HG03575 (cell line): ENCODE measurements around the gene CNPY4.
"Not testable (repeated sequence)": the region's sequence is repeated elsewhere in the genome, so short reads cannot be mapped to it uniquely, and the experiment has no call there.

Experiments
- ATAC-seq: cut with Tn5 transposase; IDR thresholded peaks from one replicate; pipeline ENCODE4 v1.9.1; 2021; ENCODE audit not compliant: unreplicated experiment, insufficient number of reproducible peaks, low FRiP score; ENCODE audit errors: extremely low read depth

Gene CNPY4

DNA sequence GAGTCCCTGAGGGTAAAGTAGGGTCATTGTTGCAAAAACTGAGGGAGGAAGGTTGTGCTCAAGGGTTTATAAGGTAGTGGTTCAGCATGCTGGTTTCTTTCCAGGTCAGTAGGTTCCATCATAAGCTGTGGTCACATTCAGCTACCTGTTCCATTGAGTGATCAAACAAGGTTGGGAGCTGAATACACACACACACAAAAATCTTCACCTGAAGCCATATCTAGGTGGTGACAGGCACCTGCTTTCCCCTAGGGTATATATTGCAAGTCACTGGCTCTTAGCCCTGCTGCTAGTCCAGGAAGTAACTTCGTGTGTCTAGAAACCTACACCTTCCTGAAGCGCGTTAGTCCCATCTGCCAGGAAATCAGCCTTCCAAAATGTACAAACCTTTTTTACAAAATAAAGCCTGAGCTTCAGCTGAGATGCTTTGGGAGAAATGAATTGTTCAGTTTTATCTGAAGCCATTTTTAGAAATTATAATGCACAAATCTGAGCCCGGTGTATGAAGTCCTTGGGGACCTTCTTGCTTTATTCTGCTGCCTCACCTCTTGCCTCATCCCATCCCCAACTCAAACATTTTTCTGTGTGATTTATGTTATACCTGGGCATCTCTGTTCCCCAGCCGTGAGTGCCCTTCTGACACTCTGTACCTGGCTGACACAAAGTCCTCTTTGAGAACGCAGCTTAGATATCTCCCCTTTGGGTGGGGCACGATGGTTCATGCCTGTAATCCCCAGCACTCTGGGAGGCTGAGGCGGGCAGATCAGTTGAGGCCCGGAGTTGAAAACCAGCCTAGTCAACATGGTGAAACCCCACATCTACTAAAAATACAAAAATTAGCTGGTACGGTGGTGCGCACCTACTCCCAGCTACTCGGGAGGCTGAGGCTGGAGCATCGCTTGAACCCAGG, 18.7 kb downstream of the CNPY4 start:
- ATAC-seq, result no peak

DNA sequence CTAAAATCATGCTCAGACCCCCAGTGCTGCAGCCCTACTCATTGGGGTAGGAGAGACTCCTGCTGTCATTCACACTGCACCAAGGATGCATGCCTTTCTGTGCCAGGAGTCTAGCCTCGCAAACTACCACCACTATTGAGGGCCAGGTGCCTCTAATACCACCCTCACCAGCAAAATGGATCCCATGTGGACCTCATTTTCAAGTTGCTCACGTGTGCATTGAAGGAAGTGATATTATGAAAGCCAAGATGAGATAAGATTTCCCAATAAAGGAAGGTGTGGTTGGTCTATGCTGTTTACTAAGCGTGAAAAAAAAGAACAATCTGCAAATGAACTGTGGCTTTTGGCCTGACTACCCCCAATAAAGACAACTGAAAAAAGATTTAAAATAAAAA, 22.1 kb downstream of the CNPY4 start:
- no peak for ATAC-seq

DNA sequence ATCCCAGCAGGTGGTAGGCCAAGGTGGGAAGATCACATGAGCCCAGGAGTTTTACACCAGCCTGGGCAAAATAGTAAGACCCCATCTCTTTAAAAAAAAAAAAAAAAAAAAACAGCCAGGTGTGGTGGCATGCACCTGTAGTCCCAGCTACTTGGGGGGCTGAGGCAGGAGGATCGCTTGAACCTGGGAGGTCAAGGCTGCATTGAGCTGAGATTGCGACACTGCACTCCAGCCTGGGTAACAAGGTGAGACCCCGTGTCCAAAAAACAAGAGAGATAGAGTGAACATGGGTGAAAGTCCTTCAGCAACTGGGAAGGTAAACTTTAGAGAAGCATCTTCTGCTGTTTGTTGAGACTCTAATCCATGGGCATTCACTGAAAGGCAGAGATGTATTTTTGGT, 23.0 kb downstream of the CNPY4 start:
- no peak for ATAC-seq

DNA sequence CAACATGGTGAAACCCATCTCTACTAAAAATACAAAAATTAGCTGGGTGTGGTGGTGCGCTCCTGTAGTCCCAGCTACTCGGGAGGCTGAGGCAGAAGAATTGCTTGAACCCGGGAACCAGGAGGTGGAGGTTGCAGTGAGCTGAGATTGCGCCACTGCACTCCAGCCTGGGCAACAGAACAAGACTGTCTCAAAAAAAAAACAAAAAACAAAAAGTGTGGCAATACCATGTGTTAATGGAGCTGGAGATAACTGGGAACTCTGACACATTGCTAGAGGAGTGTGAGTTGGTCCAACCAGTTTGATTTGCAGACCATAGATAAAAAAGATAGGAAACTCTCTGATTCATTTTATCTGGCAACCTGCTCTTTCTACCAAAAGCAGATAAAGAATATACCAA, 26.9 kb downstream of the CNPY4 start:
- ATAC-seq, result not testable (repeated sequence)

DNA sequence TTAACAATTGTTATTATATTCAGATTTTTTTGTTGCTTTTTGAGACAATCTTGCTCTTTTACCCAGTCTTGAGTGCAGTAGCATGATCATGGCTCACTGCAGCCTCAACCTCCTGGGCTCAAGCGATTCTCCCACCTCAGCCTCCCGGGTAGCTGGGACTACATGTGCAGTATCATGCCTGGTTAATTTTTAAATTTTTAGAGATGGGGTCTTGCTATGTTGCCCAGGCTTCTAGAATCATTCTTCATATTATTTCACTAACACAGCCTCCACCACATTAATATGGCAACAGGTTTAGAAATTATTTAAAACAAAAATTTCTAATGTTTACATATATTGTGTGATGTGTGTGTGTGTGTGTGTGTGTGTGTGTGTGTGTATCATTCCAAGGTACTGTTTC, 27.8 kb downstream of the CNPY4 start:
- ATAC-seq, result no peak

DNA sequence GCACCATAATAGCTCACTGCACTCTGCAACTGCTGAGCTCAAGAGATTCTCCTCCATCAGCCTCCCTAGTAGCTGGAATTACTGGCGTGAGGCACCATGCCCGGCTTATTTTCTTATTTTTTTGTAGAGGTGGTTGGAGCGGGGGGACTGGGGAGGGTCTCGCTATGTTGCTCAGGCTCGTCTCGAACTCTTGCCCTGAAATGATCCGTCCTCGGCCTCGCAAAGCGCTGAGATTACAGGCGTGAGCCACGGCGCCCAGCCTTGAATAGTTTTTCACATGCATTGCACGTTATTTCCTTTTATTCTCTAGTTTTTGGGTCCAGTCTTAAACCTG, 28.8 kb downstream of the CNPY4 start:
- ATAC-seq, result no peak

DNA sequence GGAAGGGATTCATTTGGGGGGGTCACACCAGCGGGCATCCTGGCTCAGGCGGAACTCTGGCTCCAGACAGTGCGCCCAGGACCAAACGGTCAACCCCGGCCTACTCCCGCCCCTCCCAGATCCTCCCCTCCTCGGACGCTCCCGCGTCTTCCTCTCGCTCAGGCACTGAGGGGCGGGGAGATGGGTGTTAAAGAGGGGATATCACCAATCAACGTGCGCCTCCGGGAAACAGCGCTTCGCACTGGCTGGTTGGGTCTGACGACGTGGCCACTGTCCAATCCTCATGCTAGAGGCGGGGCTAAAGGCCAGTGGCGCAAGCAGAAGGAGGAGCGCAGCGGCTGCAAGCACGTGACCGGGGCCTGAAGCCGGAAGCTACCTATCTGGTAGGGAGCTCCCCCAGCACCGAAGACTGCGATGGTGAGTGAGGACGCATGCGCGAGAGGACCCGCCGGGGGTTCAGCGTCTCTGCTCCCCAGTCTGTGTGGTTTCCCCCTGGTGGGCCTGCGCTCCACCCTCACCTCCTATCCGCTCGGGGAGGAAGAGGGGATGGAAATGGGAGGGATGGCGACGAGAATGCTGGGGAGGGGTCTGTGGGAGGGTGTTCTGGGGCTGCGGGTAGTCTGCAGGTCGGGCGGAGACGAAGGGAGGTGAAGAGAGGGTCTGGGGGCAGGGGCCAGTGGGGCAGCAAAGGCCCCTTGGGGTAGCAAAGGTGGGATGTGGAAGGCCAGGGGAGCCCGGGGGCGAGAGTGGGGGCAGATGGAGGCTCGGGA, 29.3 kb downstream of the CNPY4 start, which contains the start of gene LAMTOR4:
Gene LAMTOR4, plus strand, starts transcription at position 360 of the 770 bp plus-strand sequence. Its CDS starts 55 bp downstream, at position 415.
- peak; percentile 94 for ATAC-seq

DNA sequence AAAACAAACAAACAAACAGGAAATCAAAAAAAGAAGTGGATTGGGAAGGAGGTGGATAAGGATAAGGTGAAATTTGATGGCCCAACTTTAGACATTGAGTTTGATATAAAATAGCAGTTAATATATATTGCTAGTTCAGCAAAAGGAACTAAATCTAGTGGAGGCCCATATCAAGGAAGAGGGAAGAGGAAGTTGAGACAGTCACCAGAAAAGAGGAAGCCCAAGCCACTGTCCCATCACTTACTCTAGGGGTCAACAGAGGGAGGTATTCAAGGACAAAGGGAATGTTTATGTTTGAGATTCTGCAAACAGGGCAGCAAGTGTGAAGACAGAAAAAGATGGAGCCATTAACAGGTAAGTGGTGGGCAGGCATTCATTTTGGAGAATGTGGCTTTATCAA, 33.0 kb downstream of the CNPY4 start:
- ATAC-seq, result no peak

DNA sequence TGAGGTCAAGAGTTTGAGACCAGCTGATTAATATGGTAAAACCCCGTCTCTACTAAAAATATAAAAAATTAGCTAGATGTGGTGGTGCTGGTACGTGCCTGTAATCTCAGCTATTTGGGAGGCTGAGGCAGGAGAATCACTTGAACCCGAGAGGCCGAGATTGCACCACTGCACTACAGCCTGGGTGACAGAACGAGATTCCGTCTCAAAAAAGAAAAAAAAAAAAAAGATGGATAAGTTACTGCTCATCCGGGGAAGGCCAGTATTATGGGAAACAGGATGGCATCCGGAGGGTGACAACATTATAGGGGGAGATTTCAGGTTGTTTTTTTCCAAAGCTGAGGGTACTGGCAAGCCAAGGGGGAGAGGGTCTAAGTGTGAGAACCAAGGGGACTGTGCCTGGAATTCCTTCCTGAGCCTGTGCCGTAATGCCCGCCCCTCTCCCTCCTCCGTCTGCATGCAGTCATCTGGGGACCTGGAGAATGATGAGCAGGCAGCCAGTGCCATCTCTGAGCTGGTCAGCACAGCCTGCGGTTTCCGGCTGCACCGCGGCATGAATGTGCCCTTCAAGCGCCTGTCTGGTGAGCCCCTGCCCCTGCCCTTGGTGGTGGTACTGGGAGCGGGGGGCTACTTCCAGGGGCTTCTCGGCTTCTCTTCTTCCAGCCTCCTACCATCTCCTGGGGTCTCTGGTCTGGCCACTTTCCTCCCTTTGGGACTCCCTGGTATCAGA, 33.7 kb downstream of the CNPY4 start:
- no peak for ATAC-seq

DNA sequence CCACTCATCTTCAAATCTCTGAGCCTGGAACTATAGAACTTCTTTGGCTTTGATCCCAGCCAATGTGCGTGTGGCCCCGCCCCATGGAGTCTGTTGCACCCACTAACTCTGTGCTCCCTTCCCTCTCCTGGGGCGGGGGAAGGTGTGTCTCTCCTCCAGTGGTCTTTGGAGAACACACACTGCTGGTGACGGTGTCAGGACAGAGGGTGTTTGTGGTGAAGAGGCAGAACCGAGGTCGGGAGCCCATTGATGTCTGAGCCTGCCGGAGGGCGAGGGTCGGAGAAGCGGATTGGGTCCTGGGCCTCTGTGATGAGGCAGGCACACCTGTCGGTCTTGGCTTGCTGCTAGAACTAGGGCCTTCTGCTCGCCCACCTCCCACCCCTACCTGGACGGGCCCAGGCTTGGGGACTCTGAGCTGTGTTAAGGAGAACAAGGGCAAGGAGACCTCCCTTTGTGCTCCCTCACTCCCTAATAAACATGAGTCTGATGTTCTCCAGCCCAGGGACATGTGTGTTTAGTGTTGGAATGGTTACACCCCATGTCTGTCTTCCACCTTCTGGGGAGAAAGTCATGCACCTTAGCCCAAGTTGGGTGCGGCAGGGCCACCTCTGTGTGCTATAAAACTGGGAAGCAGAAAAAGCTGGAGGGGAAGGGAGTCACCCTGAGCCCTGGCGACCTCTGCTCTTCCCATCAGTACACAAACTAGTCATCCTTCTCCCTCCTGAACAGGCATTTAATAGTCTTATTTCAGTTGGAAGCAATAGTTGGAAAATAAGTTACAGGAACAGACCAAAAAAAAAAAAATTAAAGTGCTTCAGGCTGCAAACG, 34.5 kb downstream of the CNPY4 start:
- ATAC-seq, result no peak

DNA sequence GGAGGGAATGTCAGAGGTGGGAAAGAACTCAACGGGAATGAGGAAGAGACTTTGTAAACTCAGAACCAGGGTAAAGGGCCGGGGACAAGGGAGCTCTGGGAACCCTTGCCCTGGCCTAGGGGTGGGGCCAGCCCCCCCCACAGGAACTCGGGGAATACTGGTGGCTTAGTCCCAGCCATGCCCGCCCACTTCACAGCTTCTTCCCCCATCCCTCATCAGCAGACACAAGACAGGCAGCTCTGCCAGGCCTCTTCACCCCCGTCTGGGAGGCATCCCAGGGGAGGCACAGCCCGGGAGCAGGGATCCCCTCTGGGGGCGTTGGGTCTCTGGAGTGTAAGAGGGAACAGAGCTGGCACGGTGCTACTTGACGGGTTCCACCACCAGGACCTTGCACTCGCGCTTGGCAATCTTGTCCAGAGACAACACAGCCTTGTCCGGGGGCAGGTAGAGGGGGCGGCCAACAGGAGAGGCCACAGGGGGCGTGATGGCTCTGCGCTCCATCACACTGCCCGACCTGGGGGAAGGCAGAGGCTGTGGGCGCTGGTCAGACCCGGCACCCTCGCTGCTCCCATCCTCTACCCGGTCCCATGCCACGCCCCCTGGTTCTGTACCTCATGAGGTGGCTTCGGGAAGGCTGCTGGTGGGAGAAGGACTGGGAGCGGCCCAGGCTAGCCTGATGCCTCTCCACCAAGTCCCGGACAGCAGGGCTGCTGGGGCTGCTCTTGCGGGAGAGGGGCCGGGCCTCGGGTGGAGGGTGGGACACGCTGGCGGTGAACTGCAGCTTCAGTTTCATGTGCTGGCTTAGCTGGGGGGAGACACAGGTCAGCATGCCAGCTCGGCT, 35.4 kb downstream of the CNPY4 start:
- no peak for ATAC-seq

DNA sequence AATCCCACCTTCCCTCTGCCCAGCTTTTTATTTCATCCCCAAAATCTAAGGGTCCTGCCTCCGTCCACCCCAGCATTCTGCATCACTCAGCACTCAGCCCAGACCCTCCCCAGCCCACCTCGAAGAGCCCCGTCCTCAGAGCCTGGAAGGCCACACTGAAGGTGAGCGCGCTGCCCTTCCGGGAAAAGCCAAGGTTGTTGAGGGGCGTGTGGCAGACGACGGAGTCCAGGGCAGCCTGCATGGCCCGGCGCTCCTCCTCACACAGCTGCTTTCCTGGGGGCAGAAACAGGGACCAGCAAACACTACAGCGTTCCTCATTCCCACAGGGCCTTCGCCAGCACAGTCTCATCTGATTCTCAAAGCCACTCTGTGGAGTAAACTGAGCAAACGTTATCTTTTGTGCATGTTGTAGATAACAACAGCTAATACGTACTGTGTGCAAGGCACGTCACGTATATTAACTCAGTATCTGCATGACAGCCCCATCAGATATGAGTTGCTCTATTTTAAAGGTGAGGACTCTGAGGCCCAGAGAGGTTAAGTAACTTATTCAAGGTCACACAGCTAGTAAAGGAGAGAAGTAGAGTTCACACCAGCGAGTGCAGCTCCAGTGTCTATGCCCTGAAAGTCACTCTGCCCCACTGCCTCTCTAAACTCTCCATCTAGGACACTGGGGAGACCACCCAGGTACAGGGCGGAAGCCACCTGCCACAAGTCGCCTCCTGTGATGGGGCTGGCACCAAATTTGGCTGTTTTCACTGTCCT, 36.3 kb downstream of the CNPY4 start:
- ATAC-seq, result no peak

DNA sequence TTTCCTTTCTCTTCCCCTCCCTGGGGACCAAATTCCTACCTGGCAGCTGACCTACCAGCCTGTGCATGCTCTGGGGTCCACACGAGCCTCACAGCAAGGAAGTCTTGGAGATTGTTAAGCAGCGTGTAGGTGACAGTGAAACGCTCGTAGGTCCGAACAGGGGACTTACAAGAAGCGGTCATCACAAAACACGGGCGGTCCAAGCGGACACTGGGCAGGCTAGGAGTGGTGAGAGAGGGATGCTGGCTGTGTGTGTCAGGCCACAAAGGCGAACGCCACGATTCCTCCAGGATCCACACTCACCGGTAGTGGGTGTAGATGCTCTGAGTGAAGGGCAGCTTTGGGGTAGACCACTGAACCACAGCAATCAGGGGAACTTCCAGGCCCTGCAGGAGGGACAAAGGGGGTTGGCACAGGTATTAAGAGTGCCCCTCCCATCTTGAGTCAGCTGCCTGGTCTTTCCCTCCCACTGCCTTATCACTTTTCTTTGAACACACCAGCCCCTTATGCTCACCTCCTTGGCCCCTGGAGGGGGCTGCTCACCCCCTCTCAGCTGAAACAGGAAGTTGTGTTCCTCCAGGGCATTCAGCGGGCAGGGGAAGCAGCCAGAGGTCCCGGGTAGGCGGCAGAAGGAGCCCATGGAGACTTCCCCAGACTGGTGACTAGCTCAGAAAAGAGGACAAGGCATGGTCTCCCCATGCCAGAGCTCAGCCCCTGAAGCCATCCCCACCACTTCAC, 37.1 kb downstream of the CNPY4 start:
- no peak for ATAC-seq

DNA sequence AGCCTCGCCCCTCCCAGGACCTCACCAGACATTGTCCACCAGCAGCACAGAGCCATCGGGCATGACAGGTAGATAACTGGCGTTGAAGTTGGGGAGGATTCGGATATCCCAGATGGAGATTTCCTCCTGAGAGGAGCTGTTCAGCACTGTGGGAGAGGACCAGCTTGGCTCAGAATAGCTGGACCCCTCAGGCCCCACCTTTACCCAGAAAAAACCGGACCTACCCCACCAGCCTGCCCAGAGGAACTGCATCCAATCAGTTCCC, 37.6 kb downstream of the CNPY4 start:
- no peak for ATAC-seq

DNA sequence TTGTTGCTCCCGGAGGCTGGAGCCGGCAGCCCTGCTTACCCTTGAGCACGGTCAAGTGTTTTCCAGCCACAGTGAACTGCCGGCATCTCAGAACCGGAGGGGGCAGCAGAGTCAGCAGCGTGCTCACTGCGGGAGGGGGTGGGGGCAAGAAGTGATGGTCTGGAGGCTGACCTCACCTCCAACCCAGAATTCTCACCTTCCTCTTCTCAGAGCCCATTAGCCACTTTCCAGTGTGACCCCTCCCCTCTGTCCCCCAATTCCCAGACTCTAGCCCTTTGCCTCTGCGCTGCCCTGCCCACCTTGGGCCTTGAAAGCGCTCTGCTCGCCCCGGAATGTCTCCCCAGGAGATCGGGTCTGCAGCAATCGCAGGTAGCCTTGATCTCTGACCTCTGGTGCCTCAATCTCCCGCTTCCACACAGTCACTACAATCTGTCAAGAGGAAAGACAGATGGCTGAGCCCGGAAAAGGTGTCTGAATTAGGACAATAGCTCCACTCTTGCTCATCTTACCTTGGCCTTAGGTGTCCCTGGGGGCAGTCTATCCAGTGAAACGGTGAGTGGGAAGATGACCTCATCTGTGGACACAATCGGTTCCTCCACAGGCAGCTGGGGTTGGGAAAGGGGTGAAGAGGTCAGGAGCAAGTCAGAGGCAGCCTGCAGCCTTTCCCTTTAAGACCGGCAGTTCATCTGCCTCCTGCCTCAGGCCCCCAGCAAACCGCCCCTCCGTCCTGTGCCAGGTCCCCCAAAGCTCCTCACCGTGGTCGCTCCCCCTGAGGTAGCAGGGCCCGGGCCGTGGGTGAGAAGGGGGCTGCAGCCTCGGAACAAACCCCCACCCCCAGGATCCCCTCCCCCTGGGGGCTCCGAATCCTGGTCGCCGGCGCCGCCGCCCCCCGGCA, 38.1 kb downstream of the CNPY4 start:
- ATAC-seq, result no peak
